AG10803 (cell line): Measurements from ENCODE around the gene SUSD5.
A peak's percentile ranks its signal among the peaks of the same experiment; 100 is the strongest.

ENCODE experiments used
- DNase-seq: peaks from one replicate; pipeline ENCODE4 v3.0.0; 2010; ENCODE audit warnings: low read depth
- H3K4me3 ChIP-seq: 2 replicates; pipeline ENCODE4 v1.5.1; 2011; ENCODE audit warnings: mild to moderate bottlenecking, low read length, control low read depth
- TF ChIP-seq, protein P1 (sequence below): conservative IDR thresholded peaks from 2 replicates; pipeline ENCODE4 v1.5.1; 2011; ENCODE audit warnings: mild to moderate bottlenecking, low read length, control low read depth, inconsistent platforms

SUSD5 gene

DNA sequence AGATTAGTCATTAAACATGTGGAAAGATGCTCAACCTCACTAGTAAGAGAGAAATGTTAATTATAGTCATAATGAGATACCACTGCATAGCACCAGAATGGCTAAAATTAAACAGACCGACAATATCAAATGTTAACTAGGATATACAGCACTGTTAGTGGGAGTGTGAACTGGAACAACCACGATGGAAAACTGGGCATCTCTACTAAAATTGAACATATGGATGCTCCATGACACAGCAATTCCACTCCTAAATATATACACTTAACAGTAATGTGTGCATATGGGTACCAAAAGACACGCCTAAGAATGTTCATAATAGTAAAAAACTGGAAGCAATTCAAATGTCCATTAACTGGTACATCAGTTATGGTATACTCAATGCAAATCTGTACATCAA is 63.3 kb downstream of the SUSD5 start:
- H3K4me3 ChIP-seq = no peak overlapping the region
- TF ChIP-seq, protein P1, sequence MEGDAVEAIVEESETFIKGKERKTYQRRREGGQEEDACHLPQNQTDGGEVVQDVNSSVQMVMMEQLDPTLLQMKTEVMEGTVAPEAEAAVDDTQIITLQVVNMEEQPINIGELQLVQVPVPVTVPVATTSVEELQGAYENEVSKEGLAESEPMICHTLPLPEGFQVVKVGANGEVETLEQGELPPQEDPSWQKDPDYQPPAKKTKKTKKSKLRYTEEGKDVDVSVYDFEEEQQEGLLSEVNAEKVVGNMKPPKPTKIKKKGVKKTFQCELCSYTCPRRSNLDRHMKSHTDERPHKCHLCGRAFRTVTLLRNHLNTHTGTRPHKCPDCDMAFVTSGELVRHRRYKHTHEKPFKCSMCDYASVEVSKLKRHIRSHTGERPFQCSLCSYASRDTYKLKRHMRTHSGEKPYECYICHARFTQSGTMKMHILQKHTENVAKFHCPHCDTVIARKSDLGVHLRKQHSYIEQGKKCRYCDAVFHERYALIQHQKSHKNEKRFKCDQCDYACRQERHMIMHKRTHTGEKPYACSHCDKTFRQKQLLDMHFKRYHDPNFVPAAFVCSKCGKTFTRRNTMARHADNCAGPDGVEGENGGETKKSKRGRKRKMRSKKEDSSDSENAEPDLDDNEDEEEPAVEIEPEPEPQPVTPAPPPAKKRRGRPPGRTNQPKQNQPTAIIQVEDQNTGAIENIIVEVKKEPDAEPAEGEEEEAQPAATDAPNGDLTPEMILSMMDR = no peak

DNA sequence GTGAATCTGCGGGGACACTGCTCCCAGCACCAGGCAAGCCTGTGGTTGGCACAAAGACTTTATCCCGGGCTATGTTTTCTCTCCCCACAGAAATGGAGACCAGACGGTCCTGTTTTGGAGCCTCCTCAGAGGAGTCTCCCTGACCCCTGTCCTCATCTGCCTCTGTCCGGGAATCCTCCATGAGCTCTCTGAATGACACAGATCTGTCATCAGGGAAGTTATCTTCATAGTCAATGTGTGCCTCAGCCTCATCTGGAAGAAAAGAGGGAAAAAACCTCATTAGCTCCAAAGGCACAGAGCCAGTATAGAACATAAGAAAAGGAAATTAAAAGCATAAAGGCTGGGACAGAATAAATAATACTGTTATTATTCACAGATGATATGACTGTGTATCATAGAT is 64.8 kb downstream of the SUSD5 start:
- TF ChIP-seq, protein P1 = no peak
- DNase-seq = no peak
- H3K4me3 ChIP-seq = no peak overlapping the region

More for the DNA sequence above, 63.3 kb downstream of the SUSD5 start:
- no peak for DNase-seq

DNA sequence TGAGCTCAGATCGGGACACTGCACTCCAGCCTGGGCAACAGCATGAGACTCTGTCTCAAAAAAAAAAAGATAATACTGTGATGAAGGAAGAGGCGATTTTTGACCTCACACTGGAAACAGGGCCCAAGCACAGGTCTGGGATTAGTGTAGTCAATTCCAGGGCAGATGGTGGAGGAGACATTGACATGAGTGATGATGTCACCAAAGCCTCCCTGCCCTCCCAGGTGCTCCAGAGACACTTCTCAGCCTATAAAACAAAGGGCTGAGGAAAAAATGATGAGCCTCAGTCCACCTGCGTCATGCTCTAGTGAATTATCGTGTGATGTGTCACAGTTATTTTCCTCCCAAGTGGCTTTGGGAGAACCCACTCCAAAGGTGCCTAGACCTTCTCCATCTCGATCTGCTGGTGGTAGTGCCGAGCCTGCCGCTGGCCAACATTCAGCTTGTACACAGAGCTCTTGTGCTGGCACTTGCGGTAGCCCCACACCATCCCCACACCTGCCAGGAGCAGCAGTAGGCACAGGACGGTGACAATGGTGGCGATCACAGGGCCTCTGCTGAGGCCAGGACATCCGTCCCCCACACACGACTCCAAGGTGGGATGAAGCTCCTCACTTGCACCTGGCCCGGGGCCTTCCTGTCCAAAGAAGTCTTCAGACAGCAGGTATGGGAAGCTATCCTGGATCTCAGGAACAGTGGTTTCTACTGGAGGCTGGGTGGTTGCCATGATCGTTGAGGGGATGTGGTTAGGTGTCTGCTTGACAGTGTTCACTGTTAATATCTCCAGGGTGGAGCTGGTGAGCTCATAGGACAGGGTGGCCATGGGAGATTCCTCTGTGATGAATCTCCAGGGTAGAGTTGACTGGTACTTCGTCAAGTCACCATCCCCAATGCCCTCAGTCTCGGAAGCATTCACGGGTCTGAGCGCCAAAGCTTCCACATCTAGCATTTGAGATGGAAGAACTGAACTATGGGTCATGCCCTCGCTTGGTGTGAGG is 65.9 kb downstream of the SUSD5 start:
- DNase-seq = no peak
- H3K4me3 ChIP-seq = no peak overlapping the region
- TF ChIP-seq, protein P1 = no peak

DNA sequence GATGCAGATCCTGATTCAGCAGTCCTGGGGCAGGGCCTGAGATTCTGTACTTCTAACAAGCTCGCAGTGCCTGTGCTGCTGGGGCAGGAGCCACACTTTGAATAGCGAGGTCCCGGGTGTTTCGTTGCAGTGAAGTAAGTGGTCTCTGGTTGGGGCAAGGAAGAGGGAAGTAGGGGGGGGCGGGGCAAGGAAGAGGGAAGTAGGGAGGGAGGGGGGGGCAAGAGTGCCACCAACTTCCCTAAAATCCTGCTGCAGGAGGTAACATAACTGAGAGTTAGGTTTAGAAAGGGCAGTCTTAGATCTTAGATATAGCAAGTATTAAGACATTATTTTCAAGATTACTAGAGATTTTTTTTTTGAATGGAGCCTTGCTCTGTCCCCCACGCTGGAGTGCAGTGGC is 69.3 kb downstream of the SUSD5 start:
- DNase-seq = no peak
- TF ChIP-seq, protein P1 = no peak
- no peak overlapping the region for H3K4me3 ChIP-seq

DNA sequence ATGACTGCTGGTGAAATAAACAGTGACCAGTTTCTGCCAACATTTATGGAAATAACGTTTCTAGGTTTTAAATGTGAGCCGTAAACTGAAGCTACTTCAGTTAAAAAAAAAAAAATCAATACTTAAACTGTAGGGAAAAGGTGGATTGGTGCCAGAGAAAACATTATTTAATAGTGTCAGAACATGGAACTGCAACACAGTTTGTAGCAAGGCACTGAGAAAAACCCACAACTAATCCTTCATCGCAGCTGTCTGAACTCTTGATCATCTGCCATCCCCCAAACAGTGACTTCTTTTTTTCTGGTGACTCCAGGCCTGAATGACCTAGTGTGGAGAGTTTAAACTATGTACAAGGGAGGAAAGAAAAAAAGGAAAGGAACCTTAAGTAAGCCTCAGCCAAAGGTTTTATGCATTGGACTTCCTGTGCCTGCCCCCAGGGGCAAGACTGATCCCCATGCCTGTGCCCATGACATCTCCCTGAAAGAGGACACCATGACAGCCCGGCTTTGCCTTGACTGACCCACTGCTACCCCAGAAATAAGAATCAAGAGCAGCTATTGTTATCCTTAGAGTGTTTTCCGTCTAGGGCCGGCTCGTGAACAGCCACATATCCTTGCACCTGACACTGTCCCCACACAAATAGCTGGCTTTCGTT is 71.7 kb downstream of the SUSD5 start:
- TF ChIP-seq, protein P1 = no peak
- H3K4me3 ChIP-seq = no peak overlapping the region
- peak; percentile 40 for DNase-seq

DNA sequence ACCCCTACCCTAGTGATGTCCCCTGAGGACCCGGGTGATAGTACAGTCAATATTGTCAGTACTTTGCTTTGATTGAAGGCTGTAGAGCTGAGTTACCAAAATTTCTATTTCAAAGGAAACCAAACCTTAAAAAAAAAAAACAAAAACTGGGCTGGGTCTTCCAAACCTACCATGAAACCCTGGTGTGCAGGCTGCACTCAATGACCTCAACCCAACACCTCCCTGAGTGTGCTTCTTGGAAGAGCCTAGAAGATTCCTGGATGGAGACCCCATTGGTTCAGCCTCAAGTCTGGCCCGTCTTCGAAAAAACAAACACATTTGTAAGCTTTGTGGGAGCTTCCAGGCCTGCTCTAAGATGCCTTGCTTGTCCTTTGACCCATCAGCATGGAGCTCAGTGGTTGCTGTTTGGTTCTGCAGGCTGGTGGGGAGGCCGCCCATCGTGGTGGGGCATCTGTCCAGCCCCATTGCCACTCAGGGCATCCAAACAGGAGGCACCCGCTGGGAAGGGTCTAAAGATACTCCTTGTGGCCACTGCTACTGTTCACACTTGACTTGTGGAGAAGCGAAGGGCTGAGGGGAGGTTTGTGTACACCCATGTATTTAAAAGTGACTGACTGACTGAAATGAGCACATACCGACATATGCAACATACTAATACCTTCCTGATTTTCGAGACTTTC is 72.6 kb downstream of the SUSD5 start:
- TF ChIP-seq, protein P1 = no peak
- H3K4me3 ChIP-seq = no peak overlapping the region
- DNase-seq = no peak
